Skin of body (tissue), 2 donors: ENCODE measurements around the gene RBCK1. TPM values are rescaled to one million over a fixed set of nuclear protein-coding genes. Genes with fewer than 3 reads are reported as not detected.

ENCODE experiments used
- DNase-seq: peaks from one replicate; lab custom pipeline; 2025; lab: John Stamatoyannopoulos, UW
- total RNA-seq: library from RNA; depleted of rRNA; stranded (reverse); fragments of >200 nt; gene quantifications from one replicate; pipeline ENCODE4 v1.2.3, GENCODE V29; 2014

Gene RBCK1
- total RNA-seq, 1 donor from 2014 or later: 34.0 TPM

GRCh38 chr20:416950-417800 is 9.1 kb downstream of the RBCK1 start:
- no peak for DNase-seq

GRCh38 chr20:417801-418342 is 9.8 kb downstream of the RBCK1 start:
- DNase-seq: no peak

GRCh38 chr20:418858-419365 is 10.8 kb downstream of the RBCK1 start:
- no peak for DNase-seq

- no peak for DNase-seq
Measured at GRCh38 chr20:419556-420165, 11.6 kb downstream of the RBCK1 start.

- no peak for DNase-seq
Measured at GRCh38 chr20:420166-420620, 12.1 kb downstream of the RBCK1 start.

GRCh38 chr20:420721-421574 is 12.8 kb downstream of the RBCK1 start:
- DNase-seq: no peak

GRCh38 chr20:421685-422250 is 13.7 kb downstream of the RBCK1 start:
- DNase-seq: no peak

GRCh38 chr20:426566-426965 is 18.5 kb downstream of the RBCK1 start:
- DNase-seq: no peak

GRCh38 chr20:427401-427800 is 19.3 kb downstream of the RBCK1 start:
- DNase-seq: no peak

GRCh38 chr20:427849-428657 is 20.0 kb downstream of the RBCK1 start:
- no peak for DNase-seq

- DNase-seq: no peak
Measured at GRCh38 chr20:428658-429200, 20.6 kb downstream of the RBCK1 start.

- no peak for DNase-seq
Measured at GRCh38 chr20:430091-430999, 22.2 kb downstream of the RBCK1 start.

GRCh38 chr20:431012-431904 is 23.2 kb downstream of the RBCK1 start:
- no peak for DNase-seq

GRCh38 chr20:432208-432607 is 24.1 kb downstream of the RBCK1 start:
- no peak for DNase-seq

GRCh38 chr20:432677-433299 is 24.7 kb downstream of the RBCK1 start:
- DNase-seq: no peak

- DNase-seq: no peak
Measured at GRCh38 chr20:433300-433975, 25.3 kb downstream of the RBCK1 start.

- DNase-seq: no peak
Measured at GRCh38 chr20:434221-434620, 26.1 kb downstream of the RBCK1 start.
